Erythroblast (primary cell): Measurements from ENCODE around the gene FCER1G.
A peak's percentile ranks its signal among the peaks of the same experiment; 100 is the strongest.
"Not testable (repeated sequence)": the region's sequence is repeated elsewhere in the genome, so short reads cannot be mapped to it uniquely, and the experiment has no call there.

ENCODE experiments used
- DNase-seq, 2 experiments: peaks; one replicate each; lab custom pipeline; 2025; lab: John Stamatoyannopoulos, UW
- GATA1 ChIP-seq: IDR thresholded peaks from 2 replicates; pipeline ENCODE4 v1.6.1; 2011; ENCODE audit warnings: low read depth, mild to moderate bottlenecking, control low read depth, low read length, moderate library complexity
- POLR2A ChIP-seq: IDR thresholded peaks from 2 replicates; pipeline ENCODE4 v1.6.1; 2011; ENCODE audit warnings: mild to moderate bottlenecking, low read length

The FCER1G gene

DNA sequence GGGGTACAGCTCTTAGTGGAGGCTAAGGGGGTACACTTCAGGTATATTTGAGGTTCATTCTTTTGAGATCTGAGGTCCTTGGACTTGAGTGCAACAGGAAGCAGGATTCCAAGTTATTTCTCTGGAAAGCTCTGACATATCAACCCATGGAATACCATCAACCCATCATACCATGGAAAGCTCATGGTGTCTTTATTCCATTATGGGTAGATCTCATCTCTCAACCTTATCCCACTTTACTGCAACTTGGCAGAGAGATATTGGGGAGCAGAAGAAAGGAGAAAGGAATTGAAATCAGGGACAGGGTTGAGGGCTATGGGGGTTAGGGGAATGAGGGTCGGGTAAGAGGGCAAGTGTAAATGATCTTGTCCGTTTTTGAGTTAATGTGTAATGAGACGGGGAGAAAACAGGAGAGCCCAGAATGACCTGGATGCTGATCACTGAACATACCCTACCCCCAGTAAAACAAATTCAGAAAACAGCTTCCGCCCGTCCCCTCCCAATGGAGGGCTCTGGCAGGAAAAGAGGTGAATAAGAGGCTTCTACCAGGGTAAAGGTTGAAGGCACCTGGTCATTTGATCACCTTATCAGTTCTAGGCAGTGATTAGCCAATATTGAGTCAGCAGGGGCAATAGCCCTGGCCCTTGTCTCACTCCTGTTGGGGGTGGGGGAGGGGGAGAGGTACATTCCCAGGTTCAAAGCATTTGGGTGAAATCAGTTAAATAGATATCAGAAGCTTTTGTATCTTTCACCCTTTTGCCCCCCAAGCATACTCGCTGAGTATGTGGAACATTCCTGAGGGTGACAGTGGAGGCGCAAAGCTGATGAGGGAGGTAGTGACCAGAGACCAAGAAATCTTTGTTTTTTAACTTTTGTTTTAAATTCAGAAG lies 9.0 kb downstream of the FCER1G start:
- DNase-seq, result no peak
- no peak for TF ChIP-seq POLR2A
- no peak for TF ChIP-seq GATA1

DNA sequence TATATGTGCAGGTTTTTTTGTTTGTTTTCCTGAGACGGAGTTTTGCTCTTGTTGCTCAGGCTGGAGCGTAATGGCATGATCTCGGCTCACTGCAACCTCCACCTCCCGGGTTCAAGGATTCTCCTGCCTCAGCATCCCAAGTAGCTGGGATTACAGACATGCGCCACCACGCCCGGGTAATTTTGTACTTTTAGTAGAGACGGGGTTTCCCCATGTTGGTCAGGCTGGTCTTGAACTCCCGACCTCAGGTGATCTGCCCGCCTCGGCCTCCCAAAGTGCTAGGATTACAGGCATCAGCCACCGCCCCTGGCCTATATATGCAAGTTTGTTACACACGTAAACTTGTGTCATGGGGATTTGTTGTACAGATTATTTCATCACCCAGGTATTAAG lies 9.6 kb downstream of the FCER1G start:
- not testable (repeated sequence) for DNase-seq

GRCh38 chr1:161225178-161225533 lies 10.1 kb downstream of the FCER1G start:
- DNase-seq, result no peak
- TF ChIP-seq GATA1, result no peak
- TF ChIP-seq POLR2A, result no peak

DNA sequence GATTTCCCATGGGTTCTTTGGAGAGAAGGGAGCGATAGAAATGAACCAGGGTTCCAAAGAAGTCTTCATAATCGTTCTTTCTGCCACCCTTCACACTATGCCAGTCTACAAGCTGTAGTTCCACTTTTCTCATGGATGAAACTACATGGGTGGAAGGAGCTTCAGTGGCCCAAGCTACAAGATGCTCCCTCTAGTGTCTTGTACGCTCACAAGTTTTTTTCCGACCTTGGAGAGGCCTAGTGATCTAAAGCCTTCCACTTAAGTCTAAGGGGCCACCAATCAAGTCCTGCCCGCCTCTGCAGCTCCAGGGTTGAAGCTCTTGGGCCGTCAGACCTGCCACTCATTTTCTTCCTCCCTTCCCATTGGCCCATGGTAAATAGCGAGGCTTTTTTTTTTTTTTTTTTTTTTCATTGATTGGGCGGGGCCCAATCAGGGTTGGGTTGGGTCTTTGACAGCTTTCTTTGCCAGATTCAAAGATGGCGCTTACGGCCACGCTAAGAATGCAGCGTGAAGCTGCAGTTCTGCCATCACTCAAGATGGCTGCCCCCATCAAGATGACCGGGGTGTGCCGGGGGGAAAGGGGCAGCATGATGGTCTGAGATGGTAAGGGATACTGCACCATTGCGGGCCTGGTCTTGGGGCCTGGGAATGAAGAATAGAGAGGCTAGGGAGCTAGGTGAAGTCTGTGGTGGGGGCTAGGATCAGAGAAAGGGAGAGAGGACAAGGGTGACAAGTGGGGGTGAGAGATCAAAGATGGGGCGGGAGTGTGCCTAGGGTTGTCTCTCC lies 10.6 kb downstream of the FCER1G start, which contains the start of gene TOMM40L:
TSS of gene TOMM40L (plus strand) at position 527 of the 786 bp plus-strand sequence. CDS start 430 bp downstream, outside the sequence.
- no peak for TF ChIP-seq GATA1
- peak; percentile 49 for TF ChIP-seq POLR2A
- DNase-seq, result peak; percentile 92 to 97

- TF ChIP-seq GATA1, result no peak
- no peak for TF ChIP-seq POLR2A
- no peak for DNase-seq
Observed at GRCh38 chr1:161226320-161226711, 11.2 kb downstream of the FCER1G start.

DNA sequence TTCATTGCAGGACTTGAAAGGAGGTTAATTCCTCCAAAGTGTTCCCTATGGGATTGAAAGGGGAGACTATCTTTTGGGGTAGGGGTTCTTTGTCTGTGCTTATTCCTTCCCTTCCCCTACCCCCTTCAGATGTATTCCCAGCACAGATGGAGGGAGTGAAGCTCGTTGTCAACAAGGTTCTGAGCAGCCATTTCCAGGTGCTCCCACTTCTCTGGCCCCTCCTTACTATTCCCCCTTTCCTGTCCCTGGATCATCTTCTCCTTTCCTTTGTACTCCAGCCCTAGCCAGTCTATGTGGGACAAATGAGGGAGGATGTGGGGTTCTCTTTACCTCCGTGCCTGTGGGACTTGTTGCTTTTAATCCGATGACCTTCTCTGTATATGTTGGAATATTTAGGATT lies 11.7 kb downstream of the FCER1G start:
- TF ChIP-seq POLR2A (no peak), GATA1 (no peak)
- DNase-seq, result no peak

DNA sequence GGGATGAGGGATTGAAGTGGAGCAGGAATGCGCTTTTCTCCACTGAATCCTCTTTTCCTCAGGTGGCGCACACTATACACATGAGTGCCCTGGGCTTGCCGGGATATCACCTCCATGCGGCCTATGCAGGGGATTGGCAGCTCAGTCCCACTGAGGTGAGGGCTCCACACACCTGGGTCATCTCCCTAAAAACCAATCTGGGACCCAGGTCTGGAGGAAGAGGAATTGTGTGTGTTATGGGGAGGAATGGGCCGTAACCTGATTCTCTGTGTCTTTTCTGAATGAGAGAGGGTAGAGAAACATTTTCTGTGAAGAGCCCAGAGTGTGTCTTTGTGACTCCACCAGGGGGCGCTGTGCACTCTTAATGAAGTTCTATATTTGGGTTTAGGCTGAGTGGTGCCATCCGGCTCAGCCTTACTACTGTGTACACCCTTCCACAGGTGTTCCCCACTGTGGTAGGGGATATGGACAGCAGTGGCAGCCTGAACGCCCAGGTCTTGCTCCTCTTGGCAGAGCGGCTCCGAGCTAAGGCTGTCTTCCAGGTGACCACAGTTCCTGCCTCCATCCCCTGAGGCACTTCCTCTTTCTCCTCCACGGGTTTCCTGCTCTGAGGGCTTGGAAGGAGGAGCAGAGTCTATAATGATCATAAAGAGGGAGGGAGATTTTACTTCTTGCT lies 12.2 kb downstream of the FCER1G start:
- TF ChIP-seq POLR2A (no peak), GATA1 (no peak)
- DNase-seq, result peak; percentile 83 to 91

GRCh38 chr1:161228032-161228431 lies 12.9 kb downstream of the FCER1G start:
- DNase-seq, result no peak
- no peak for TF ChIP-seq GATA1
- no peak for TF ChIP-seq POLR2A

DNA sequence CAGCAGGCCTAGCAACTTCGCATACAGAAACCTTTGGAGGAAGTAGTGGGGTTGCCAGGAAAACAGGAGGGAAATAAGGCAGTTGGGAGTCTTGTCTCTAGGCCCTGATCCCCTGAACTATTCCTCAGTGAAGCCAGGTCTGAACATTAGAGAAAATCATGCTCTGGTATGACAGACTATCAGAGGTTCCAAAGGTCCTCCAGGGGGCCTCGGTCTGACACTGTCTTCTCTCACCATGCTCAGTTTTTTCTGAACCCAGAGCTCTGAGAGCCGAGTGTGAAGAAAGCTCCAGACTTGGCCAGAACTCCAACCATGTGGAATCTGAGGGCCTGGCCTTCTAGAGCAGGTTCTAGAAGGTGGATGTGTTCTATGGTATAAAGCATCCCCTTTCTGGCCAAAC lies 14.8 kb downstream of the FCER1G start:
- peak in 1 of 2 experiments; percentile 15 for DNase-seq
- TF ChIP-seq GATA1 (no peak), POLR2A (no peak)

DNA sequence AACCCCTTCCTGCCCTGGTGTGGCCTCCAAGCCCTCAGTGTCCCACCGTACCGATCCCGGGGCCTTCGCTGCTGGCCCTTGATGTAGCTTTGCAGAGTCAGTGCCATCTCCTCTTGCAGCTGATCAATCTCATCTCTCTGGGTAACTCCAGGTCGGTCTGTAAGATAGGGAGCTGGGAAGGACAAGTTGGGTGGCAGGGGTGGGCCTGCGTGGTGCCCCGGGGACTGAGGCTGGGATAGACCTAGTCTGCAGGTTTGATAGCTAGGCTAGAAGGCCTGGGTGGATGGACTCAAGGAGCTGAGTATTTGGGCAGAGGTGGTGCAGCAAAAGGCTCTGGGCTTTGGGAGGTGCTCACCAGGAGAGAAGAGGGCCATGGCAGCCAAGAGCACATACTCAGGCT lies 15.7 kb downstream of the FCER1G start:
- no peak for DNase-seq
- TF ChIP-seq GATA1 (no peak), POLR2A (no peak)

DNA sequence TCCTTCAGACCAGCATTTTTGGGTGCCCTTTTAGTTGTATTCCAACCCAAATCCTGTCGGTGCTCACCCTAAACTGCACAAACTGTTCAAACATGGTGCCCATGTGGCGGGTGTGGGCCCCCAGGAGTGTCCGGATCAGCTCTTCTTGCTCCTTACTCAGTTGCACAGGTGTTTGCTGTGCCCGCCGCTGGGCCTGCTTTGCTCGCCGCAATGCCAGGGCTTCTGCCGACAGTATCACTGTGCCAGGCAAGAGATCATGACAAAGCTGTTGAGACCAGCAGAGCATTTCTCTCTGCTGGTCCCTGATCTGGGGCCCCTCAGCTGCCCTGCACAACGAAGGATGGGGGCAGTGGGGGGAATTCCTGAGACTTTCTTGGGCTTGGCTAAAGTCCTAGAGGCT lies 18.0 kb downstream of the FCER1G start:
- no peak for TF ChIP-seq POLR2A
- DNase-seq, result no peak

GRCh38 chr1:161235957-161236775 lies 21.1 kb downstream of the FCER1G start:
- no peak for DNase-seq
- TF ChIP-seq GATA1 (no peak), POLR2A (no peak)

- no peak for DNase-seq
- TF ChIP-seq POLR2A, result no peak
- TF ChIP-seq GATA1, result no peak
Observed at GRCh38 chr1:161238039-161238473, 23.0 kb downstream of the FCER1G start, which contains the start of gene NR1I3. NR1I3 (minus strand) TSS chr1:161238203; CDS start chr1:161236565, 1,638 bp downstream.
